ENCODE results near the gene SNPH. TPM values are rescaled to one million over a fixed set of nuclear protein-coding genes. Genes with fewer than 3 reads are reported as not detected.

SNPH gene
- total and polyA plus RNA-seq, 2 of the 8 experiments (the other 6 are each of a cell fraction or from before 2014, with no cell fraction given) = 0.98 to 4.9 TPM

DNA sequence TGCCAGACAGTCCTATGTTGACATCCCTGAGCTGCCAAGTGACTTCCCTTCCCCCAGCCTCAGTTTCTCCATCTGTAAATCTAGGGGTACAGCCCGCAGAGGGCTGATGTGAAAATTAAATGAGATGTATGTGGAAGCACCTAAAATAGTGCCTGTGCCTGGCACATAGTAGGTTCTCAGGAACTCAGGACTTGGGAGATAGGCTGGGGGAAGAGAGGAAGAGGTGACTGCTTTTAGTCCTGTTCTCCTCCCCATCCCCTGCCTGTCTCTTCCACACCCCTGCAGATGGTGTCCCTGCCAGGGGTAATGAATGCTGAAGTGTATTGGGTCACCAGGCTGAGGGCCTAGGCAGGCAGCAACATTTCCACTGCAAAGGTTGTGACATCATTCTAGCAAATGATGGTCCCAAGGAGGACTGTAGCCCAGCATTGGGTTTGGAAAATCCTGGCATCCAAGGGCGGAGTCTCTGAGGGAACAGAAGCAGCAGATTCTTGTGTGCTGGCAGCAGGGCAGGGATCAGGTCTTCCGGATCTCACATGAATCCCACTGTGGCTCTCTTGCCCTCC, 1.8 kb downstream of the SNPH start:
- no peak overlapping the region for H3K9ac ChIP-seq (replicated peaks in 1 of 4; ENCODE audit: extremely low read depth in 1 of 4, low read depth in 3 of 4, low read length in 3 of 4)
- H3K27me3 ChIP-seq (replicated peaks in 1 of 4; ENCODE audit: control insufficient read depth in 3 of 4, extremely low read depth in 1 of 4, insufficient read depth in 3 of 4, low read length in 3 of 4) = peaks cover 0 to 1% (median 0%) of the 10 kb centered on the region in 4 experiments; a peak in 2 of 7 replicates
- H3K79me1 ChIP-seq (ENCODE audit: low read depth, low read length) = no peaks in the 10 kb centered on the region
- WGBS, 2 experiments (ENCODE audit: extremely low coverage in 1 of 2, insufficient coverage in 1 of 2, insufficient read length in 1 of 2, insufficient replicate concordance in 2 of 2, low coverage in 1 of 2, low lambda C conversion rate in 2 of 2, missing lambda C conversion rate in 1 of 2) = 86% methylated on average over 3 of the region's 3 CpGs; no CpG with 5 or more reads in 1 of the 2 experiments
- ChIA-PET CTCF (ENCODE audit: partially characterized antibody) (interaction anchor here (0.7 kb wide), 1 partner anchor 126 kb away, joined by 3 read pairs; no protein-coding TSS in a partner anchor), POLR2A (ENCODE audit: partially characterized antibody) (interaction anchor here (1.0 to 1.3 kb wide), 2 partner anchors 42 to 58 kb away, joined by 3 to 5 read pairs; no protein-coding TSS in a partner anchor)
- H4K20me1 ChIP-seq (replicated peaks in 1 of 2; ENCODE audit: control insufficient read depth in 1 of 2, insufficient read depth in 2 of 2, low read length in 2 of 2) = no peaks in the 10 kb centered on the region
- H3K23me2 ChIP-seq (ENCODE audit: low read depth, low read length) = peaks cover 4% of the 10 kb centered on the region; the same call in 1 of the 2 replicates
- H2AFZ ChIP-seq (ENCODE audit: low read length) = no peak overlapping the region
- no peak overlapping the region; the same call in 1 of the 2 replicates for H2BK5ac ChIP-seq (ENCODE audit: low read depth, low read length)
- H4K8ac ChIP-seq (ENCODE audit: extremely low read depth, insufficient read depth, low read length) = no peak overlapping the region
- H3K27ac ChIP-seq (ENCODE audit: low read depth, low read length) = no peak overlapping the region
- peaks cover 0 to 13% (median 1%) of the 10 kb centered on the region in 4 experiments; a peak in 4 of 7 replicates for H3K4me1 ChIP-seq (replicated peaks in 1 of 4; ENCODE audit: control insufficient read depth in 3 of 4, insufficient read depth in 4 of 4, low read length in 3 of 4)
- no peak overlapping the region for H3K23ac ChIP-seq (ENCODE audit: insufficient read length)
- no peak overlapping the region for H4K5ac ChIP-seq (ENCODE audit: insufficient read length, low read depth, low read length)
- no peak overlapping the region for H3K18ac ChIP-seq (ENCODE audit: extremely low read depth, low read length)
- H3K79me2 ChIP-seq (ENCODE audit: control insufficient read depth in 1 of 2, insufficient read depth in 2 of 2, low read length in 2 of 2) = no peaks in the 10 kb centered on the region
- FAIRE-seq (no peak), DNase-seq (ENCODE audit: low read depth in 1 of 2, low spot score in 2 of 2) (no peak)
- no peak overlapping the region for H3K56ac ChIP-seq (replicated peaks; ENCODE audit: insufficient read length, low read depth, low read length)
- TF ChIP-seq TEAD4 (IDR thresholded peaks at IDR 0.05; ENCODE audit: low read depth, low read length) (no peak), SP1 (IDR thresholded peaks at IDR 0.05; ENCODE audit: low read depth, low read length) (no peak), CBX5 (IDR thresholded peaks at IDR 0.05; ENCODE audit: low read depth, low read length) (no peak), SRF (IDR thresholded peaks at IDR 0.05; ENCODE audit: low read depth, low read length) (no peak), TBP (IDR thresholded peaks at IDR 0.05; ENCODE audit: low read depth, low read length) (no peak), EZH2 (IDR thresholded peaks at IDR 0.05; ENCODE audit: low read depth, low read length, severe bottlenecking) (no peak), SIX5 (IDR thresholded peaks at IDR 0.05; ENCODE audit: low read depth, low read length) (no peak)
- no peak overlapping the region for H2BK12ac ChIP-seq (ENCODE audit: low read depth, low read length)
- H3K36me3 ChIP-seq (ENCODE audit: control insufficient read depth in 2 of 4, insufficient read depth in 4 of 4, low read length in 3 of 4) = no peaks in the 10 kb centered on the region
- H3K4me3 ChIP-seq (ENCODE audit: extremely low read depth in 1 of 4, insufficient read depth in 2 of 4, low read depth in 3 of 4, low read length in 4 of 4) = no peak overlapping the region
- H3K4ac ChIP-seq (replicated peaks; ENCODE audit: insufficient read length, low read depth, low read length) = no peak overlapping the region
- H2BK120ac ChIP-seq (replicated peaks; ENCODE audit: low read depth, low read length) = no peak overlapping the region
- H2BK15ac ChIP-seq (ENCODE audit: low read length) = 0 out of 2 replicates have a peak overlapping the region, but pooled peaks have one; percentile 35
- H2BK20ac ChIP-seq (ENCODE audit: low read length) = no peak overlapping the region
- H2AK5ac ChIP-seq (ENCODE audit: low read depth, low read length) = 0 out of 2 replicates have a peak overlapping the region, but pooled peaks have one; percentile 30
- H4K91ac ChIP-seq (replicated peaks; ENCODE audit: insufficient read length, low read length) = no peak overlapping the region
- H3K9me3 ChIP-seq (ENCODE audit: insufficient read depth in 2 of 2, low read depth in 1 of 2, low read length in 1 of 2) = no peaks in the 10 kb centered on the region
- no peak overlapping the region for H3K14ac ChIP-seq (ENCODE audit: insufficient read length)
- H3K4me2 ChIP-seq (ENCODE audit: insufficient read depth in 1 of 2, low read depth in 2 of 2, low read length in 2 of 2) = peak overlapping the region in 1 of 2 experiments; percentile 92; a peak in 1 of 4 replicates

Data from H1 (cell line).